ENCODE measurements around the gene KCNAB1.

The KCNAB1 gene

DNA sequence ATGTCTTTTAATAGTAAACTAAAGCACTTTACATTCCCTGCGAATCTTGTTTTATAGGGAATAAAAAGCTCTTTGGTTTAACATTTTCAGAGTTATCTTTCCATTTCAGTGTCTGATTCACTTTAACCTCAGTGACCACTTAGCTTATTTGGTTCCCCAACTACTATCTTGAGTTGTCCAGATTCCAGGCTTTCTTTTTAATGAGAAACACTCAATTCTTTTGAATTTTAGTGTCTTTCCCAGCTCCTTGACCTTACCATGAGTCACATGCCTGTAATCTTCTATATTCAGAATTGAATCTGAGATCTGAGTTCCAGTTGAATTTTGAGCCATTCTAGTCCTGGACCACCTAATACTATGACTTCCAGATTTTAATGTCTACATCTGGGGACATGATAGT, 144.4 kb downstream of the KCNAB1 start:
- Histone ChIP-seq H2AFZ (ENCODE audit: low read length) (no peak overlapping the region), H3K9ac (ENCODE audit: low read depth, low read length, poor library complexity, severe bottlenecking) (no peak overlapping the region), H3K36me3 (ENCODE audit: insufficient read depth, low read length) (no peaks in the 10 kb centered on the region), H3K27me3 (ENCODE audit: insufficient read depth, low read length, poor library complexity, severe bottlenecking) (no peaks in the 10 kb centered on the region), H3K9me2 (replicated peaks; ENCODE audit: low read depth, low read length) (no peaks in the 10 kb centered on the region), H3K4me1 (ENCODE audit: insufficient read depth, low read length, poor library complexity, severe bottlenecking) (no peaks in the 10 kb centered on the region), H3K9me3 (ENCODE audit: insufficient read depth, low read depth, low read length) (no peaks in the 10 kb centered on the region), H3K4me3 (ENCODE audit: low read length, poor library complexity, severe bottlenecking) (no peak overlapping the region), H3K4me2 (ENCODE audit: low read depth, low read length, poor library complexity, severe bottlenecking) (no peak overlapping the region), H4K20me1 (ENCODE audit: insufficient read depth, low read length, poor library complexity, severe bottlenecking) (no peaks in the 10 kb centered on the region), H3K79me2 (ENCODE audit: insufficient read depth, low read length) (no peaks in the 10 kb centered on the region), H3F3A (ENCODE audit: low read depth) (no peaks in the 10 kb centered on the region)
- TF ChIP-seq EZH2phosphoT487 (IDR thresholded peaks at IDR 0.05; ENCODE audit: borderline replicate concordance) = no peak
- TF ChIP-seq, protein P1, sequence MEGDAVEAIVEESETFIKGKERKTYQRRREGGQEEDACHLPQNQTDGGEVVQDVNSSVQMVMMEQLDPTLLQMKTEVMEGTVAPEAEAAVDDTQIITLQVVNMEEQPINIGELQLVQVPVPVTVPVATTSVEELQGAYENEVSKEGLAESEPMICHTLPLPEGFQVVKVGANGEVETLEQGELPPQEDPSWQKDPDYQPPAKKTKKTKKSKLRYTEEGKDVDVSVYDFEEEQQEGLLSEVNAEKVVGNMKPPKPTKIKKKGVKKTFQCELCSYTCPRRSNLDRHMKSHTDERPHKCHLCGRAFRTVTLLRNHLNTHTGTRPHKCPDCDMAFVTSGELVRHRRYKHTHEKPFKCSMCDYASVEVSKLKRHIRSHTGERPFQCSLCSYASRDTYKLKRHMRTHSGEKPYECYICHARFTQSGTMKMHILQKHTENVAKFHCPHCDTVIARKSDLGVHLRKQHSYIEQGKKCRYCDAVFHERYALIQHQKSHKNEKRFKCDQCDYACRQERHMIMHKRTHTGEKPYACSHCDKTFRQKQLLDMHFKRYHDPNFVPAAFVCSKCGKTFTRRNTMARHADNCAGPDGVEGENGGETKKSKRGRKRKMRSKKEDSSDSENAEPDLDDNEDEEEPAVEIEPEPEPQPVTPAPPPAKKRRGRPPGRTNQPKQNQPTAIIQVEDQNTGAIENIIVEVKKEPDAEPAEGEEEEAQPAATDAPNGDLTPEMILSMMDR (conservative IDR thresholded peaks at IDR 0.05; ENCODE audit: low read length) = no peak

DNA sequence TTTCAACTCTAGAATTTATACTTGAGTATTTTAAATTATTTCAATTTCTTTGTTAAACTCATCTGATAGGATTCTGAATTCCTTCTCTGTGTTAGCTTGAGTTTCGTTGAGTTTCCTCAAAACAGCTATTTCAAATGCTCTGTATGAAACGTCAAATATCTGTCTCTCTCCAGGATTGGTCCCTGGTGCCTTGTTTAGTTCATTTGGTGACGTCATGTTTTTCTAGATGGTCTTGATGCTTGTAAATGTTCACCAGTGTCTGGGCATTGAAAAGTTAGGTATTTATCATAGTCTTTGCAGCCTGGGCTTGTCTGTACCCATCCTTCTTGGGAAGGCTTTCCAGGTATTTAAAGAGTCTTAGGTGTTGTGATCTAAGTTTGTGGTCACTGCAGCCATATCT, 151.1 kb downstream of the KCNAB1 start:
- Histone ChIP-seq H3K9me3 (ENCODE audit: insufficient read depth, low read depth, low read length) (no peaks in the 10 kb centered on the region), H3K9me2 (replicated peaks; ENCODE audit: low read depth, low read length) (no peaks in the 10 kb centered on the region), H2AFZ (ENCODE audit: low read length) (no peak overlapping the region), H3K9ac (ENCODE audit: low read depth, low read length, poor library complexity, severe bottlenecking) (no peak overlapping the region), H3K4me3 (ENCODE audit: low read length, poor library complexity, severe bottlenecking) (no peak overlapping the region), H3K27me3 (ENCODE audit: insufficient read depth, low read length, poor library complexity, severe bottlenecking) (no peaks in the 10 kb centered on the region), H3K79me2 (ENCODE audit: insufficient read depth, low read length) (no peaks in the 10 kb centered on the region), H3K36me3 (ENCODE audit: insufficient read depth, low read length) (no peaks in the 10 kb centered on the region), H3F3A (ENCODE audit: low read depth) (no peaks in the 10 kb centered on the region), H3K4me1 (ENCODE audit: insufficient read depth, low read length, poor library complexity, severe bottlenecking) (no peaks in the 10 kb centered on the region), H4K20me1 (ENCODE audit: insufficient read depth, low read length, poor library complexity, severe bottlenecking) (no peaks in the 10 kb centered on the region), H3K4me2 (ENCODE audit: low read depth, low read length, poor library complexity, severe bottlenecking) (no peak overlapping the region)
- no peak for TF ChIP-seq EZH2phosphoT487 (IDR thresholded peaks at IDR 0.05; ENCODE audit: borderline replicate concordance)
- TF ChIP-seq, protein P1 (conservative IDR thresholded peaks at IDR 0.05; ENCODE audit: low read length) = no peak

DNA sequence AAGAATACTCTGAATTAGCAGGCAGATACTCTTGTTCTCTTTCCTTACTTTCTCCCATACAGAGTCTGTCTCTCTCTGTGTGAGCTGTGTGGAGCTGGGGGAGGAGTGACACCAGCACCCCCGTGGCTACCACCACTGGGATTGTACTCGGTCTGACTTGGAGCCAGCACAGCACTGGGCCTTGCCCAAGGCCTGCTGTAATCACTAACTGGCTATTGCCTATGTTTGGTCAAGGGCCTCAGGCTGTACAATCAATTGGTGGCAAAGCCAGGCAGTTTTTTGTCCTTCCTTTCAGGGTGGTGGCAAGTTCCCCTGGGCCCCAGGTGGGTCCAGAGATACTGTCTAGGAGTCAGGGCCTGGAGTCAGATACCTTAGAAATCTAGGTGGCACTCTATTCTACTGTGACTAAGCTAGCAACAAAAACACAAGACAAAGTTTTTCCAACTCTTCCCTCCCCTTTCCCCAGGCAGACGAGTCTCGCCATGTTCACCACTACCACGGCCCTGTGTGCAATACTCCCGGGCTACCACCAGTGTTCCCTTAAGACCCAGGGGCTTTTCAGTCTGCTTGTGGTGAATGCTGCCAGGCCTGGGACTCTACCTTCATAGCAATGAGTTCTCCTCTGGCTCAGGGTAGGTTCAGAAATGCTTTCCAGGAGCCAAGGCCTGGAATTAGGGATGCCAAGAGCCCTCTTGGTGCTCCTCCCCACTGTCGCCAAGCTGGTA, 151.8 kb downstream of the KCNAB1 start:
- TF ChIP-seq, protein P1 (conservative IDR thresholded peaks at IDR 0.05; ENCODE audit: low read length) = no peak
- no peak for TF ChIP-seq EZH2phosphoT487 (IDR thresholded peaks at IDR 0.05; ENCODE audit: borderline replicate concordance)
- Histone ChIP-seq H3K4me2 (ENCODE audit: low read depth, low read length, poor library complexity, severe bottlenecking) (no peak overlapping the region), H3K9me3 (ENCODE audit: insufficient read depth, low read depth, low read length) (no peaks in the 10 kb centered on the region), H3K4me3 (ENCODE audit: low read length, poor library complexity, severe bottlenecking) (no peak overlapping the region), H3K36me3 (ENCODE audit: insufficient read depth, low read length) (no peaks in the 10 kb centered on the region), H4K20me1 (ENCODE audit: insufficient read depth, low read length, poor library complexity, severe bottlenecking) (no peaks in the 10 kb centered on the region), H3K27me3 (ENCODE audit: insufficient read depth, low read length, poor library complexity, severe bottlenecking) (no peaks in the 10 kb centered on the region), H3K9ac (ENCODE audit: low read depth, low read length, poor library complexity, severe bottlenecking) (no peak overlapping the region), H3K9me2 (replicated peaks; ENCODE audit: low read depth, low read length) (no peaks in the 10 kb centered on the region), H3K79me2 (ENCODE audit: insufficient read depth, low read length) (no peaks in the 10 kb centered on the region), H3K4me1 (ENCODE audit: insufficient read depth, low read length, poor library complexity, severe bottlenecking) (no peaks in the 10 kb centered on the region), H2AFZ (ENCODE audit: low read length) (no peak overlapping the region), H3F3A (ENCODE audit: low read depth) (no peaks in the 10 kb centered on the region)

Data from Loucy (cell line).